GM20000 (cell line): ENCODE measurements around the gene DACT2.

Source experiments
- DNase-seq: peaks from one replicate; pipeline ENCODE4 v3.0.0; 2012; ENCODE audit warnings: low spot score
- CTCF ChIP-seq: IDR thresholded peaks from 2 replicates; pipeline ENCODE4 v1.5.1; 2012; ENCODE audit warnings: mild to moderate bottlenecking, control low read depth; ENCODE audit errors: extremely low read depth, missing control alignments

DACT2 gene

GRCh38 chr6:168258795-168259194, 60.8 kb downstream of the DACT2 start:
- no peak for TF ChIP-seq CTCF
- no peak for DNase-seq

GRCh38 chr6:168256940-168257339, 62.6 kb downstream of the DACT2 start:
- no peak for TF ChIP-seq CTCF
- no peak for DNase-seq
